ENCODE data around the gene PLOD1.

Gene PLOD1

GRCh38 chr1:11982010-11982392 lies 47.5 kb downstream of the PLOD1 start (continued):
- TF ChIP-seq ZNF692 (tag by site-specific recombination; IDR thresholded peaks at IDR 0.05) = no peak

GRCh38 chr1:11984121-11984520 lies 49.6 kb downstream of the PLOD1 start:
- TF ChIP-seq MYNN (tag by site-specific recombination; IDR thresholded peaks at IDR 0.05; ENCODE audit: borderline replicate concordance) = no peak
- TF ChIP-seq ZNF18 (tag by site-specific recombination; IDR thresholded peaks at IDR 0.05) = peak; percentile 76; the same call in 1 of the 2 replicates
- TF ChIP-seq ZNF639 (tag by site-specific recombination; IDR thresholded peaks at IDR 0.05) = no peak
- TF ChIP-seq SALL2 (tag by site-specific recombination; IDR thresholded peaks at IDR 0.05; ENCODE audit: borderline replicate concordance) = no peak
- TF ChIP-seq WT1 (tag by site-specific recombination; IDR thresholded peaks at IDR 0.05) = peak; percentile 71
- Histone ChIP-seq H3K4me1 (ENCODE audit: control insufficient read depth, insufficient read depth, low read length) (0 out of 2 replicates have a peak, but pooled peaks cover 4% of the 10 kb centered on the region), H3K36me3 (ENCODE audit: control insufficient read depth in 2 of 2, insufficient read depth in 1 of 2, low read length in 2 of 2) (peaks cover 14 to 70% of the 10 kb centered on the region in 2 experiments; a peak in 2 of 3 replicates), H3K4me3 (ENCODE audit: low read depth, low read length) (no peak overlapping the region), H3K27ac (ENCODE audit: extremely low read depth, low read depth, low read length) (no peak overlapping the region), H3K9me3 (ENCODE audit: control insufficient read depth, insufficient read depth, low read depth, low read length) (no peaks in the 10 kb centered on the region)
- POLR2A ChIA-PET = no interaction called here
- CTCF ChIA-PET = no interaction called here

- peaks cover 19 to 75% of the 10 kb centered on the region in 2 experiments; a peak in 2 of 3 replicates for H3K36me3 ChIP-seq (ENCODE audit: control insufficient read depth in 2 of 2, insufficient read depth in 1 of 2, low read length in 2 of 2)
Observed at GRCh38 chr1:11984576-11984975, 50.1 kb downstream of the PLOD1 start.

GRCh38 chr1:11985171-11985570 lies 50.7 kb downstream of the PLOD1 start:
- Histone ChIP-seq H3K4me3 (ENCODE audit: low read depth, low read length) (no peak overlapping the region), H3K36me3 (ENCODE audit: control insufficient read depth in 2 of 2, insufficient read depth in 1 of 2, low read length in 2 of 2) (peaks cover 19 to 80% of the 10 kb centered on the region in 2 experiments; a peak in 2 of 3 replicates), H3K27ac (ENCODE audit: extremely low read depth, low read depth, low read length) (no peak overlapping the region), H3K9me3 (ENCODE audit: control insufficient read depth, insufficient read depth, low read depth, low read length) (no peaks in the 10 kb centered on the region), H3K4me1 (ENCODE audit: control insufficient read depth, insufficient read depth, low read length) (no peaks in the 10 kb centered on the region)
- ChIA-PET POLR2A (interaction anchor here (0.8 to 1.2 kb wide), 3 partner anchors 12 to 77 kb away, joined by 3 to 4 read pairs (median 4); partner anchors contain the start of gene MIIP), CTCF (interaction anchor here (0.6 kb wide), 1 partner anchor 45 kb away, joined by 3 read pairs; no protein-coding TSS in a partner anchor)
- TF ChIP-seq ZNF513 (tag by site-specific recombination; IDR thresholded peaks at IDR 0.05) (no peak), HIC1 (tag by site-specific recombination; IDR thresholded peaks at IDR 0.05) (no peak), ZBTB1 (tag by site-specific recombination; IDR thresholded peaks at IDR 0.05) (no peak), ZNF354C (tag by site-specific recombination; IDR thresholded peaks at IDR 0.05; ENCODE audit: borderline replicate concordance, low read depth) (no peak), ZNF24 (tag by site-specific recombination; IDR thresholded peaks at IDR 0.05) (no peak), HOXC10 (CRISPR knock-in tag; IDR thresholded peaks at IDR 0.05) (no peak), ZEB2 (tag by site-specific recombination; IDR thresholded peaks at IDR 0.05) (no peak), PATZ1 (tag by site-specific recombination; IDR thresholded peaks at IDR 0.05) (no peak), ZNF169 (tag by site-specific recombination; IDR thresholded peaks at IDR 0.05) (no peak), ZNF174 (tag by site-specific recombination; IDR thresholded peaks at IDR 0.05) (no peak), ZIC2 (tag by site-specific recombination; IDR thresholded peaks at IDR 0.05) (no peak), ZBTB48 (tag by site-specific recombination; IDR thresholded peaks at IDR 0.05) (no peak)

More at GRCh38 chr1:11984576-11984975, 50.1 kb downstream of the PLOD1 start:
- ChIA-PET POLR2A (interaction anchor here (1.0 to 1.2 kb wide), 2 partner anchors 34 to 76 kb away, joined by 4 read pairs; partner anchors contain the start of gene MIIP), CTCF (no interaction called here)
- no peak for TF ChIP-seq ZNF155 (tag by site-specific recombination; IDR thresholded peaks at IDR 0.05)
- TF ChIP-seq WT1 (tag by site-specific recombination; IDR thresholded peaks at IDR 0.05) = no peak
- TF ChIP-seq ZXDB (tag by site-specific recombination; IDR thresholded peaks at IDR 0.05) = no peak
- TF ChIP-seq ZNF223 (tag by site-specific recombination; IDR thresholded peaks at IDR 0.05) = no peak
- H3K27ac ChIP-seq (ENCODE audit: extremely low read depth, low read depth, low read length) = no peak overlapping the region
- H3K9me3 ChIP-seq (ENCODE audit: control insufficient read depth, insufficient read depth, low read depth, low read length) = no peaks in the 10 kb centered on the region
- H3K4me3 ChIP-seq (ENCODE audit: low read depth, low read length) = no peak overlapping the region
- 0 out of 2 replicates have a peak, but pooled peaks cover 1% of the 10 kb centered on the region for H3K4me1 ChIP-seq (ENCODE audit: control insufficient read depth, insufficient read depth, low read length)
